ENCODE measurements around the gene MBD3L1. TPM values are rescaled to one million over a fixed set of nuclear protein-coding genes. Genes with fewer than 3 reads are reported as not detected.

Gene MBD3L1
- total RNA-seq, 1 donor from 2014 or later = not detected

- Mint-ChIP-seq H3K36me3 (no peaks in the 10 kb centered on the region), H3K27ac (no peak overlapping the region), H3K4me3 (no peak overlapping the region), H3K27me3 (ENCODE audit: insufficient read depth, low read depth) (peaks cover 8% of the 10 kb centered on the region), H3K4me1 (no peaks in the 10 kb centered on the region), H3K9me3 (peaks cover 25% of the 10 kb centered on the region)
- Histone ChIP-seq H3K79me2 (ENCODE audit: low read depth) (no peaks in the 10 kb centered on the region), H3K4me1 (no peaks in the 10 kb centered on the region), H3K27ac (no peak overlapping the region), H3K27me3 (no peaks in the 10 kb centered on the region), H3K36me3 (no peaks in the 10 kb centered on the region), H3K9me3 (ENCODE audit: low read depth) (peaks cover 11% of the 10 kb centered on the region), H3K9ac (no peak overlapping the region), H3F3A (ENCODE audit: low read depth) (no peaks in the 10 kb centered on the region), H2AFZ (replicated peaks) (no peak overlapping the region), H4K20me1 (ENCODE audit: low read depth) (no peaks in the 10 kb centered on the region), H3K4me3 (no peak overlapping the region), H3K4me2 (no peak overlapping the region)
- DNase-seq (ENCODE audit: low spot score) = no peak
- no peak for TF ChIP-seq EZH2 (IDR thresholded peaks at IDR 0.05)
- TF ChIP-seq CTCF (IDR thresholded peaks at IDR 0.05) = no peak
- TF ChIP-seq EZH2phosphoT487 (IDR thresholded peaks at IDR 0.05) = no peak
Observed at GRCh38 chr19:8846819-8847218, 14.6 kb downstream of the MBD3L1 start.

- Histone ChIP-seq H2AFZ (replicated peaks) (no peak overlapping the region), H3K36me3 (no peaks in the 10 kb centered on the region), H3K4me2 (no peak overlapping the region), H3K79me2 (ENCODE audit: low read depth) (no peaks in the 10 kb centered on the region), H3K4me3 (no peak overlapping the region), H4K20me1 (ENCODE audit: low read depth) (no peaks in the 10 kb centered on the region), H3F3A (ENCODE audit: low read depth) (no peaks in the 10 kb centered on the region), H3K9me3 (ENCODE audit: low read depth) (peaks cover 11% of the 10 kb centered on the region), H3K4me1 (no peaks in the 10 kb centered on the region), H3K27ac (no peak overlapping the region), H3K27me3 (no peaks in the 10 kb centered on the region), H3K9ac (no peak overlapping the region)
- H3K27ac Mint-ChIP-seq = no peak overlapping the region
- H3K9me3 Mint-ChIP-seq = peaks cover 19% of the 10 kb centered on the region
- no peak for TF ChIP-seq CTCF (IDR thresholded peaks at IDR 0.05)
- no peak for TF ChIP-seq EZH2phosphoT487 (IDR thresholded peaks at IDR 0.05)
- no peak for TF ChIP-seq EZH2 (IDR thresholded peaks at IDR 0.05)
- no peaks in the 10 kb centered on the region for H3K4me1 Mint-ChIP-seq
- H3K27me3 Mint-ChIP-seq (ENCODE audit: insufficient read depth, low read depth) = peaks cover 2% of the 10 kb centered on the region
- H3K36me3 Mint-ChIP-seq = no peaks in the 10 kb centered on the region
- DNase-seq (ENCODE audit: low spot score) = no peak
- no peak overlapping the region for H3K4me3 Mint-ChIP-seq
Observed at GRCh38 chr19:8849232-8849631, 17.1 kb downstream of the MBD3L1 start.

- Histone ChIP-seq H3K4me1 (no peaks in the 10 kb centered on the region), H3K9me3 (ENCODE audit: low read depth) (peaks cover 11% of the 10 kb centered on the region), H2AFZ (replicated peaks) (no peak overlapping the region), H3K79me2 (ENCODE audit: low read depth) (no peaks in the 10 kb centered on the region), H3F3A (ENCODE audit: low read depth) (no peaks in the 10 kb centered on the region), H3K4me3 (no peak overlapping the region), H3K4me2 (no peak overlapping the region), H3K27ac (no peak overlapping the region), H3K9ac (no peak overlapping the region), H3K36me3 (no peaks in the 10 kb centered on the region), H3K27me3 (no peaks in the 10 kb centered on the region), H4K20me1 (ENCODE audit: low read depth) (no peaks in the 10 kb centered on the region)
- Mint-ChIP-seq H3K27me3 (ENCODE audit: insufficient read depth, low read depth) (peaks cover 2% of the 10 kb centered on the region), H3K9me3 (peaks cover 26% of the 10 kb centered on the region), H3K4me1 (no peaks in the 10 kb centered on the region), H3K27ac (no peak overlapping the region), H3K4me3 (no peak overlapping the region), H3K36me3 (no peaks in the 10 kb centered on the region)
- no peak for DNase-seq (ENCODE audit: low spot score)
- TF ChIP-seq CTCF (IDR thresholded peaks at IDR 0.05) (no peak), EZH2phosphoT487 (IDR thresholded peaks at IDR 0.05) (no peak), EZH2 (IDR thresholded peaks at IDR 0.05) (no peak)
Observed at GRCh38 chr19:8850488-8850887, 18.3 kb downstream of the MBD3L1 start.

Data from neural progenitor cell (in vitro differentiated cells).